ENCODE data around the gene ITGA3.
A peak's percentile ranks its signal among the peaks of the same experiment; 100 is the strongest.

Gene ITGA3

DNA sequence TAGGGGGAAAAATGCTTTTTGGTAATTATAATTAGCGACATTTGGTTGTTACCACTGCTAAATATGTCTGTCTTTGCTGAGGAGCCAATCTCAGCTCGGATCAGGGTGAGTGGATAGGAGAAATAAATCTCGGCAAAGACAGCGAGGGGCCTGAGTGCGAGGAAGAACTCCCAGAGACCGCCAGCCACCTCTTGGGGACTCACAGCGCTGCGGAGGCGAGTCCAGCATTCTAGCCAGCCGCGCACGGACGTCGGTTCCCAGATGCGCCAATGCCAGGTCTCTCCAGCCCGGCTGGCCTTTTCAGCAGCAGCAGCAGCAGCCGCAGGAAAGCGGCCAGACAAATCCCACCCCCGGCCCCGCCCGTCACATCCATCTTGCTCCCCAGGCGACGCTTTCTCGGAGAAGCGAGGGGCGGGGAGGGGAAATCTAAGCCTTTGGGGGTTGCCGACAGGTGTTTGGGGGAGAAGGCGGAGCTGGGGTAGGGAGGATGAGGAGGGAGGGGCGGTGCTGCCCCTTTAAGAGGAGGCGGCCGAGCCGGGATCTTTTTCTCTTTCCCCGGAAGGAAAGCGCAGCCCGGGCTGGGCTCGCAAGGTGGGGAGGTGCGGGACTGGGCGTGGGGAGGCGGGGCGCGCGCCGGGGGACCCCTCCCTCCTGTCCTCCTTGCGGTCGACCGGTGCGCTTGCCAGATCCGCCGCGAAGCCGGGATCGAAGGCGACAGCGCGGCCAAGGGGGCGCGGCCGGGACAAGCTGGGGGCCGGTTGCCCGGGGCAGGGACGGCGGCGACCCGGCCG is at the start of gene ITGA3:
Gene ITGA3, plus strand, starts transcription at position 685 of the 791 bp plus-strand sequence. CDS start 330 bp downstream, outside the sequence.
- DNase-seq (ENCODE audit: low spot score): peak; percentile 92

DNA sequence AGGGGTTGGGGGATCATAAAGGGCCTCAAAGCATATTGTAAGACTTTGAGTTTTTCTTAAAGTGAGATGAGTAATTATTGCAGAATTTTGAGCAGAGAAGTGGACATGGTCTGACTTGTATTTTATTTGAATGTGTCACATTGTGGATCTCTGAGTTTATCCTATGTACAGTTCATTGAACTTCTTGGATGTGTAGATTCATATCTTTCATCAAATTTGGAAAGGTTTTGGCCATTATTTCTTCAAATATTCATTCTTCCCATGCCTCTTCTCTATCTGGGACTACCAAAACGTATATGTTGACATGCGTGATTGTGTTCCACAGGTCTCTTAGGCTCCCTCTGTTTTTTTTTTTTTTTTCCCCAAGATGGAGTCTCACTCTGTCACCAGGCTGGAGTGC is 46.6 kb upstream of the ITGA3 start:
- DNase-seq (ENCODE audit: low spot score): no peak

GRCh38 chr17:50013079-50013478 is 42.8 kb upstream of the ITGA3 start:
- no peak for DNase-seq (ENCODE audit: low spot score)

GRCh38 chr17:50014471-50015088 is 41.3 kb upstream of the ITGA3 start:
- no peak for DNase-seq (ENCODE audit: low spot score)

GRCh38 chr17:50015146-50015545 is 40.8 kb upstream of the ITGA3 start:
- no peak for DNase-seq (ENCODE audit: low spot score)

DNA sequence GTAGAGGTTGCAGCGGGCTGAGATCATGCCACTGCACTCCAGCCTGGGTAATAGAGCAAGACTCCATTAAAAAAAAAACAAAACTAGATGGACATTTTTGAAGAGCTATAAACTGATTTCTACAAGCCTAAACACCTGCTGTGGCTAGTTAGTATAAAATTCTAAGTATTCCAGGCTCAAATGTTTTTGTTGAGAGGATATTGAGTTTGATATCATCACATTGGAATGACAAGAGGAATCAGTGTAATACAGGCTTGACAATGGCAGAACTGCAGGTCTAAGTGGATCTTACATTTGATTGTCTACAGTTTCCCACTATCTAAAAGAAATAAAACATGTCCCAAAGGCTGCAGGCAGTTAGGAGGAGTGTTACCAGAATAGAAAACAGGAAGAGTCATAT is 37.0 kb upstream of the ITGA3 start:
- no peak for DNase-seq (ENCODE audit: low spot score)

DNA sequence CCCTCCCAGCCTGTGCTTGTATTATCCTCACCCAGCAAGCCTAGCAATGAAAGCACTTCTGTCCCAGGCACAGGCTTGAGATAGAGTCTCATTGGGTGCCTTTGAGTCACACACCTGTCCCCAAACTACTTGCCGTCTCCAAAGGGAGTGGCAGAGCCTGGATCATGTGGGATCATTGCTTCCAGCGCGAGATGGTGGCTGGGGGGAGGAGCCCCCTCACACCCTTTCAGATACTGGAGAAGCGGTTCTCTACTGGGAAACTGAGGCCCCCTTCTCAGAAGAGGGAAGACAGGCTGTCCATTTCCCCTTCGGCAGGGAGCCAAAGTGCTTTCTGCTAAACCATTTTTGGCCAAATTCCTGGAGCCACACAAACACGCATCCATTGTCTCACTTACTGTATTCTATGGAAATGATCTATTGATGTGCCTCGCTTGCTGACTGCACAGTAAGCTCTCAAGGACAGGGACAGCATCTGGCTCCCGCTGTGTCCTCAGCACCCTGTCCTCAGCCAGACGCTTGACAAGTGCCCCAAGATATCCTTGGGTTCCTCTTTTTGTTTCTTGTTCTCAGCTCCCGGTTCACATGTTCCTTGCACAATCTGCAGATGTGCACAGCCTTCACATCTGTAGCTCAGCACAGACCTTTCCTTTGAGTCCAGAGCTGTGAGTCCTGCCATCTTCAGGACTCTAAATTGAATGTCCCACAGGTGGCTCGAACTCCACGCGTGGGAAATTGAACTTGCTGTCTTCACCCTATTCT is 34.9 kb upstream of the ITGA3 start:
- DNase-seq (ENCODE audit: low spot score): no peak

GRCh38 chr17:50021681-50022370 is 34.1 kb upstream of the ITGA3 start:
- DNase-seq (ENCODE audit: low spot score): no peak

GRCh38 chr17:50022463-50023130 is 33.3 kb upstream of the ITGA3 start:
- no peak for DNase-seq (ENCODE audit: low spot score)

- no peak for DNase-seq (ENCODE audit: low spot score)
These were observed 32.4 kb upstream of the ITGA3 start for GRCh38 chr17:50023520-50023919.

DNA sequence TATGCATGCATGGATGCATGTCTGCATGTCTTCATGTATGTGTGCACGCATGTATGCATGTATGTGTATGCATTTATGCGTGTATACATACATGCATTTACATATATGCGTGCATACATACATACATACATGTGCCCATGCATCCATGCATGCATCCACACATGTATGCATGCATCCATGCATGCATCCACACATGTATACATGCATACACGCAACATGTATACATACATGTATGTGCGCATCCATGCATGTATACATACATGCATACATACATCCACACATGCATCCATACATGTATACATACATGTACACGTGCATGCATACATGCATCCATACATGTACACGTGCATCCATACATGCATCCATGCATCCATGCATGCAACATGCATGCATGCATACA is 31.1 kb upstream of the ITGA3 start:
- DNase-seq (ENCODE audit: low spot score): no peak

DNA sequence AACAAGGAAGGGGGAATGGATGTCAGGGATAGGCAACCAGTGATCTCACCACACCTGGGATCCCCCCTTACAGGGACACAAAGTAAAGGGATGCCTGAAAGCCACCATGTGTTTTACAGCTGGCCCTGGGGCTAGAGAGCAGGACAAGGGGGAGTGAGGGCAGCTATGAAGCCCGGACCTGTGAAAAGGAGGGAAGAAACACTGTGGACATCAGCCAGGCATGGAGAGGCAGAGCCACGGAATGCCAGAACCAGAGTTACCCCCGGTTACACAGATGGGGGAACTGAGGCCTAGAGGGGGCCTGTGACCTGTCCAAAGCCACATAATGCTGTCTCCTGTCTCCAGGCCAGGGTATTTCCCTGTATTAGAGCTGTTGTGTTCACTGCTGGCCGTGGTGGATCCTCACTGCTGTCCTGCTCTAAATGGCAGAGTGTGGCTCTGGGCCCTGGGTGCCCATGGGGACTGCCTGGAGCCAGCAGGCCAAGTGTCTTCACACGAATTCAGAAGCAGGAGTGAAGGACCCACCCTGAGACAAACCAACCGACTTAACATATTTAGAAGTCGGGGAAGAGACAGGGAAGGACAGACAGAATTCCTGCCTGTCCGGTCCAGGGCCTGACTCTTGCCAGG is 29.7 kb upstream of the ITGA3 start:
- DNase-seq (ENCODE audit: low spot score): no peak

- peak; percentile 75 for DNase-seq (ENCODE audit: low spot score)
These were observed 29.1 kb upstream of the ITGA3 start for GRCh38 chr17:50026837-50027171.

DNA sequence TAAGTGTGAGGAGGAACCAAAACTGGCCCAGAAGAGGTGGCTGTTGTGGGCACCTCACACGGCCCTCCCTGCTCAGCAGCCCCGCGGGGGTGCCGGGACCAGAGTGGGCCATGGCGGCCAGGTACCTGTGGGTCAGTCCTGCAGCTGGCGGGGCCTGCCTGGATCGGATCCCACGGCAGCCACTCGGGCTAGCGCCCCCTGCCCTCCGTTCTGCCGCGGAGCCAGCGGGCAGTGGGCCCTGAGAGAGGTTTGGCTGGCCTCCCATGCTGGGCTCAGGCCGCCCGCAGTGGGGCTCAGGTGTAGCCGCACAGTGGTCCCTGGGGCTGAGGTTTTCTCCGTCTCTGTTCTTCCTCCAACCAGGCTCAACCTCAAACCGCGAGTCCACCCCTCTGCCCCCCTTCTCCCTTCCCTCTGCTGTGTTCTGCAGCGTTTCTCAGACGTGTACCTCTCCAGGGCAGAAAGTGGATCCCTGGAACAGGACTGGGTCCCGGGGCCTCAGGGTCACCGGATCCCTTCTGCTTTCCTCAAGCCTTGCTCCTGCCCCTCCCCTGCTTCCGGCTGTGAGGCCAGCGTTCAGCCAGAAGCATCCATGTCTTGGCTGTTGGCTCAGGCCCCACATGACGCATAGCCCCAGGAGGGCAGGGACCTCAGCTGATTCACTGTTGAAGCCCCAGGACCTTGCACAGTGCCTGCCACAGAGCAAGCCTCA is 28.6 kb upstream of the ITGA3 start:
- peak; percentile 89 for DNase-seq (ENCODE audit: low spot score)

GRCh38 chr17:50027881-50028735 is 27.8 kb upstream of the ITGA3 start:
- DNase-seq (ENCODE audit: low spot score): peak; percentile 82

DNA sequence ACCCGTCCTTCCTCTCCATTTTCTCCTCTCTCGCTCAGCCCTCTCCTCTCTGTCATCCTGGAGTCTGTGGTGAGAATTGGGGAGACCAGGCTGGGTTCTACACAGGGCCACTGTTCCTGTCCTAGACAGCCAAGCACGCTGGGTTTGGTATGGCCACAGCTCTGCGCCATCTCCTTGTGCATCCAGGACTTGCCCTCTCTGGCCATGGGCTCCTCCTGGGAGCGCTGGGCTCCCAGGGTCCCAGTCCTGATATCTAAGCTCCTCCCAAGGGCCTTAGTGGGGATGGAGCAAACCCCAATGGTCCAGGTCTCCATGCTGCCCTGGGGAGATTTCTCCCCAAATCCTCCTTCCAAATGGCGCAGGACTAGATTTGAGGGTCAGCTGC is 27.2 kb upstream of the ITGA3 start:
- no peak for DNase-seq (ENCODE audit: low spot score)

- no peak for DNase-seq (ENCODE audit: low spot score)
These were observed 26.7 kb upstream of the ITGA3 start for GRCh38 chr17:50029185-50029584.

DNA sequence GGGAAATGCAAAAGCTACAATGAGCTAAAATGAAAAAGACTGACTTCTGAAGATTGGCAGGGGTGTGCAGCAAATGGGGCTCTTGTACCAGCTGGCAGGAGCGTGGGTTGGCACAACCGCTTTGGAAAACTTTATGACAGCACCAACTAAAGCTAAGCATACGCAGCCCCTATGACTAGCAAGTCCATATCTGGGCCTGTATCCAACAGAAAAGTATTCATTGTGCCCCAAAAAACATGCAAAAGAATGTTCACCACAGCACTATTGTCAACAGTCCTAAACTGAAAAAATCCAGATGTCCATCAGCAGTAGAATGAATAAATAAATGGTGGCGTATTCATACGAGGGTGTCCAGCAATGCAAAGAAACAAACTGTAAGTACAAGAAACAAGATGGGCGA is 22.6 kb upstream of the ITGA3 start:
- no peak for DNase-seq (ENCODE audit: low spot score)

GRCh38 chr17:50034498-50035364 is 21.2 kb upstream of the ITGA3 start:
- no peak for DNase-seq (ENCODE audit: low spot score)

All from SW480 (cell line).